ENCODE data around the gene BHMT.

- TF ChIP-seq POLR2A (IDR thresholded peaks at IDR 0.05), result no peak
- TF ChIP-seq, protein P1, sequence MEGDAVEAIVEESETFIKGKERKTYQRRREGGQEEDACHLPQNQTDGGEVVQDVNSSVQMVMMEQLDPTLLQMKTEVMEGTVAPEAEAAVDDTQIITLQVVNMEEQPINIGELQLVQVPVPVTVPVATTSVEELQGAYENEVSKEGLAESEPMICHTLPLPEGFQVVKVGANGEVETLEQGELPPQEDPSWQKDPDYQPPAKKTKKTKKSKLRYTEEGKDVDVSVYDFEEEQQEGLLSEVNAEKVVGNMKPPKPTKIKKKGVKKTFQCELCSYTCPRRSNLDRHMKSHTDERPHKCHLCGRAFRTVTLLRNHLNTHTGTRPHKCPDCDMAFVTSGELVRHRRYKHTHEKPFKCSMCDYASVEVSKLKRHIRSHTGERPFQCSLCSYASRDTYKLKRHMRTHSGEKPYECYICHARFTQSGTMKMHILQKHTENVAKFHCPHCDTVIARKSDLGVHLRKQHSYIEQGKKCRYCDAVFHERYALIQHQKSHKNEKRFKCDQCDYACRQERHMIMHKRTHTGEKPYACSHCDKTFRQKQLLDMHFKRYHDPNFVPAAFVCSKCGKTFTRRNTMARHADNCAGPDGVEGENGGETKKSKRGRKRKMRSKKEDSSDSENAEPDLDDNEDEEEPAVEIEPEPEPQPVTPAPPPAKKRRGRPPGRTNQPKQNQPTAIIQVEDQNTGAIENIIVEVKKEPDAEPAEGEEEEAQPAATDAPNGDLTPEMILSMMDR (IDR thresholded peaks at IDR 0.05), result no peak
Observed at GRCh38 chr5:79140553-79140952, 28.9 kb downstream of the BHMT start.

Measured in heart left ventricle (tissue), 13 donors.